Measurements from ENCODE around the gene NRN1.

Gene NRN1

GRCh38 chr6:6002005-6002847 lies 4.5 kb downstream of the NRN1 start:
- DNase-seq = no peak

- no peak for DNase-seq
These were observed 5.3 kb downstream of the NRN1 start for GRCh38 chr6:6001443-6001842.

GRCh38 chr6:5999688-6000608 lies 6.8 kb downstream of the NRN1 start:
- DNase-seq = no peak

- no peak for DNase-seq
These were observed 7.7 kb downstream of the NRN1 start for GRCh38 chr6:5998711-5999687.

GRCh38 chr6:5998236-5998635 lies 8.5 kb downstream of the NRN1 start:
- DNase-seq = no peak

GRCh38 chr6:5997420-5997987 lies 9.2 kb downstream of the NRN1 start:
- DNase-seq = no peak

GRCh38 chr6:5996714-5997419 lies 9.9 kb downstream of the NRN1 start:
- DNase-seq = no peak

GRCh38 chr6:5995949-5996713 lies 10.6 kb downstream of the NRN1 start:
- no peak for DNase-seq

GRCh38 chr6:5995658-5995948 lies 11.1 kb downstream of the NRN1 start:
- DNase-seq = no peak

- no peak for DNase-seq
These were observed 11.6 kb downstream of the NRN1 start for GRCh38 chr6:5994999-5995657.

GRCh38 chr6:5994234-5994998 lies 12.3 kb downstream of the NRN1 start:
- no peak for DNase-seq

GRCh38 chr6:5992551-5993225 lies 14.0 kb downstream of the NRN1 start:
- DNase-seq = no peak

GRCh38 chr6:5990786-5991185 lies 15.9 kb downstream of the NRN1 start:
- no peak for DNase-seq

- DNase-seq = no peak
These were observed 17.5 kb downstream of the NRN1 start for GRCh38 chr6:5989141-5989723.

GRCh38 chr6:5986861-5987260 lies 19.9 kb downstream of the NRN1 start:
- DNase-seq = peak; percentile 42

- DNase-seq = no peak
These were observed 22.3 kb downstream of the NRN1 start for GRCh38 chr6:5984150-5985089.
